ENCODE results near the gene CDH1.

GRCh38 chr16:68715471-68715870, 21.6 kb upstream of the CDH1 start:
- no peak for TF ChIP-seq CTCF (IDR thresholded peaks at IDR 0.05)
- no peak for TF ChIP-seq POLR2A (IDR thresholded peaks at IDR 0.05)
- TF ChIP-seq EP300 (IDR thresholded peaks at IDR 0.05) = no peak

Data from tibial nerve (tissue), 4 donors.